AG10803 (cell line): ENCODE results near the gene TPTE.
"Not testable (repeated sequence)": the region's sequence is repeated elsewhere in the genome, so short reads cannot be mapped to it uniquely, and the experiment has no call there.

ENCODE experiments used
- DNase-seq: peaks from one replicate; pipeline ENCODE4 v3.0.0; 2010; ENCODE audit warnings: low read depth
- H3K4me3 ChIP-seq: 2 replicates; pipeline ENCODE4 v1.5.1; 2011; ENCODE audit warnings: mild to moderate bottlenecking, low read length, control low read depth
- CTCF ChIP-seq: conservative IDR thresholded peaks from 2 replicates; pipeline ENCODE4 v1.5.1; 2011; ENCODE audit warnings: mild to moderate bottlenecking, low read length, control low read depth, inconsistent platforms

TPTE gene

DNA sequence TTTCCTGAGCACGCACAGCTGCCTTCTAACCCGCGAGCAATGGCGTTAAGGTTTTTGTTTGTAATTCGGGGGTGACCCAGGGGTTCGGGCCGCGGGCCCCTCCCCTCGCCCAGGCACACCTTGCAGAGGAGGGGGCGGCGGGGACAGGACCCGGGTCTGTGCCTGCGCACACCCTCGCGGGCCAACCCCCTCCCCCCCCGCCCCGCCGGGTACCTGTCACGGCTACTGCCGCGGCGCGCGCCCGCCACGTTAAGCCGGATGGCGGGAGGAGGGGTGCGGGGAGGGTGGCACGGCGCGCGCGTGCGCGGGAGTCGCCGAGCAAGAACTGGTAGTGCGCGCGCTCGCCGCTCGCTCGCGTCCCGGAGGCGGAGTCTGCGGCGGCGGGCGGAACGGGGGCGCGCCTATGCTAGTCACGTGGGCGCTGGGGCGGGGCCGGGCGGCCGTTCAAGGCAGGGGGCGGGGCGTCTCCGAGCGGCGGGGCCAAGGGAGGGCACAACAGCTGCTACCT lies at the start of gene TPTE:
TSS of gene TPTE (plus strand) at position 493 of the 508 bp plus-strand sequence. CDS start 17,141 bp downstream, outside the sequence.
- DNase-seq: no peak
- no peak within 1 kb of the TSS for H3K4me3 ChIP-seq
- no peak for TF ChIP-seq CTCF

DNA sequence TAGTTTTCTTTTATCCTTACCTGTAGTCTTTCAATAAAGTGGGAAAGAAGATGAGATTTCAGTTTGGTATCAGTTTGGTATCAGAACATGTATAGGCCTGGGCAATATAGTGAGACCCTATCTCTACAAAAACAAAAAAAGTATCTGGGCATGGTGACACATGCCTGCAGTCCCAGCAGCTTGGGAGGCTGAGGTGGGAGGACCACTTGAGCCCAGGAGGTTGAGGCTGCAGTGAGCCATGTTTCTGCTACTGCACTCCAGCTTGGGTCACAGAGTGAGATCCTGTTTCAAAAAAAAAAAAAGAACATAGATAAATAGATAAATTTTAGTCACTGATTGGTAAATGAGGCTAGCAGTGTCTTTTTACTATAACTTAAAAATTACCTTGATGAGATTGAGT lies 49.4 kb upstream of the TPTE start:
- not testable (repeated sequence) for H3K4me3 ChIP-seq

DNA sequence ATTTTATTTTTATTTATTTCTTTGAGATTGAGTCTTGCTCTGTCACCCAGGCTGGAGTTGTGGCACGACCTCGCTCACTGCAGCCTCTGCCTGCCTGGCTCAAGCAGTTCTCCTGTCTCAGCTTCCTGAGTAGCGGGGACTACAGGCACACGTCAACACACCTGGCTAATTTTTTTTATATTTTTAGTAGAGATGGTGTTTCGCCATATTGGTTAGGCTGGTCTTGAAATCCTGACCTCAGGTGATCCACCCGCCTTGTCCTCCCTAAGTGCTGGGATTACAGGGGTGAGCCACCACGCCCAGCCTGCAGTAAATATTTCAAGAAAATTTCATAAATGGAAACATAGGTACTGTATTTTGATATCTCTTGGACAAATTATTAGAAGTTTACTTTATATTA lies 43.6 kb upstream of the TPTE start:
- not testable (repeated sequence) for H3K4me3 ChIP-seq, DNase-seq

More for the DNA sequence above, 49.4 kb upstream of the TPTE start:
- DNase-seq: not testable (repeated sequence)

DNA sequence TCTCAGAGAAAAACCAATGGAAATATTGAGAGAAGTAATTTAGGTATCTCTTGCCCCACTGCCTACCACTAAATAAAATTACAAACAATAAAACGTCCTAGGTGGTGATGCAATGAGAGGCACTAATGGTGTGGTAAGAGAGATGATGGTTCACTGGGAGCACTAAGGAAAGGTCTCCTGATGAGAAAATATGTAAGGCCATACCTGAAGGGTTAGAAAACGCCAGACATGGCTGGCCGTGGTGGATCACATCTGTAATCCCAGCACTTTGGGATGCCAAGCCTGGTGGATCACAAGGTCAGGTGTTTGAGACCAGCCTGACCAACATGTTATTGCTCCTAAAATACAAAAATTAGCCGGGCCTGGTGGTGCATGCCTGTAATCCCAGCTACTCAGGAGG lies 41.5 kb upstream of the TPTE start:
- not testable (repeated sequence) for H3K4me3 ChIP-seq, DNase-seq

- H3K4me3 ChIP-seq, DNase-seq: not testable (repeated sequence)
Observed at GRCh38 chr21:10484864-10485263, 36.5 kb upstream of the TPTE start.

DNA sequence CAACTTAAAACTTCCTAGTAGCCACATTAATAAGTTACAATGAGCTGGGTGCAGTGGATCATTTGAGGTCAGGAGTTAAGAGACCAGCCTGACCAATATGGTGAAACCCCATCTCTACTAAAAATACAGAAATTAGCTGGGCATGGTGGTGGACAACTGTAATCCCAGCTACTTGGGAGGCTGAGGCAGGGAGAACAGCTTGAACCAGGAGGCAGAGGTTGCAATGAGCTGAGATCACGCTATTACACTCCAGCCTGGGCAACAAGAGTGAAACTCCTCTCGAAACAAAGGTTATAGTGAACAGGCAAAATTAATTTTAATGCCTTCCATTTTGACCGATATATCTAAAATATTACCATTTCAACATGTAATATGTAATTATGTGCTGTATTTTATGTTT lies 30.9 kb upstream of the TPTE start:
- not testable (repeated sequence) for H3K4me3 ChIP-seq, DNase-seq

GRCh38 chr21:10511116-10511515 lies 10.3 kb upstream of the TPTE start:
- no peak for DNase-seq

DNA sequence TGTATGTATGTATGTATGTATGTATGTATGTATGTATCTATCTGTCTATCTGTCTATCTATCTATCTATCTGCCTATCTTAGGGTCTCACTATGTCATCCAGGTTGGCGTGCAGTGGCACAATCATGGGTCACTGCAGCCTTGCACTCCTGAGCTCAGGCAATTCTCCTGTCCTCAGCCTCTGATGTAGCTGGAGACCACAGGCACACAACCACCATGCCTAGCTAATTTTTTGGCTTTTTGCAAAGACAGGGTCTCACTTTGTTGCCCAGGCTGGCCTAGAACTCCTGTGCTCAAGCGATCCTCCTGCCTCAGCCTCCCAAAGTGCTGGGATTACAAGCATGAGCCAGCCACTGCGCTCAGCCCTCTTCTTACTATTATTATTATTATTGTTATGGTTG lies 4.5 kb upstream of the TPTE start:
- DNase-seq: not testable (repeated sequence)

More at GRCh38 chr21:10511116-10511515, 10.3 kb upstream of the TPTE start:
- no peak for TF ChIP-seq CTCF
- H3K4me3 ChIP-seq: no peak overlapping the region

GRCh38 chr21:10517904-10518303 lies 3.5 kb upstream of the TPTE start:
- not testable (repeated sequence) for H3K4me3 ChIP-seq, DNase-seq

More for the DNA sequence above, 4.5 kb upstream of the TPTE start:
- H3K4me3 ChIP-seq: not testable (repeated sequence)

GRCh38 chr21:10521835-10522500 lies 585 bp downstream of the TPTE start:
- not testable (repeated sequence) for H3K4me3 ChIP-seq, DNase-seq

- TF ChIP-seq CTCF: no peak
- DNase-seq: no peak
- H3K4me3 ChIP-seq: no peak overlapping the region
Observed at GRCh38 chr21:10539956-10540355, 18.6 kb downstream of the TPTE start.

GRCh38 chr21:10544376-10544775 lies 23.0 kb downstream of the TPTE start:
- H3K4me3 ChIP-seq, DNase-seq: not testable (repeated sequence)

- DNase-seq, H3K4me3 ChIP-seq: not testable (repeated sequence)
Observed at GRCh38 chr21:10547868-10548267, 26.5 kb downstream of the TPTE start.

DNA sequence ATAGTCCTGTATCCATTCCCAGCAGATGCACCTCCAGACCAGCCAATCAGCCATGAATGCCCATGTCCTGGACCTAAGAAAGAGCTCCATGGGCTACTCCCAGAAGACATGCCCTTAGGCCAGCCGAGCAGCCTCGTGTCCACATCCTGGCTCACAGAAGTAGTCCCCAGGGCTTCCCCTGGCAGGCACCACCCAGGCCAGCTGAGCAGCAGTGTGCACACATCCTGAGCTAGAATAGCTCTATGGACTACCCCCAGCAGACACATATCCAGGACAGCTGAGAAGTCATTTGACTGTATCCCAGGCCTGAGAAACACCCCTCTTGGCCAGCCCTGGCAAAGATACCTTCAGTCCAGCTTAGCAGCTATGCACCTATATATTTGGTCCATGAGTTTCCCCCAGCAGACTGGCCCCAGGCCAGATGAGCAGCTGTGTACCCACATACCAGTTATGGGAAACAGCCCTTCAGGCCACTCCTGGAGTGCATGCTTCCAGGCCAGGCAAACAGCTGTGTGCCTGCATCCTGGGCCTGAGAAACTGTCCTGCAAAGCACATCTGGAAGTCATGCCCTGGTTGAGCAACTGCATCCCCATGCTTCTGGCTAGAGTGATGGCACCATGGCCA lies 27.1 kb downstream of the TPTE start:
- H3K4me3 ChIP-seq, DNase-seq: not testable (repeated sequence)

- not testable (repeated sequence) for DNase-seq, H3K4me3 ChIP-seq
Observed at GRCh38 chr21:10570803-10571202, 49.4 kb downstream of the TPTE start.

- not testable (repeated sequence) for DNase-seq
Observed at GRCh38 chr21:10574531-10575310, 53.3 kb downstream of the TPTE start.

More at GRCh38 chr21:10574531-10575310, 53.3 kb downstream of the TPTE start:
- not testable (repeated sequence) for H3K4me3 ChIP-seq
